Natural killer cell treated with Interleukin-12 subunit alpha and Interleukin-12 subunit beta and Interleukin-15 and Interleukin-18, amount 100 ng/mL, for 72 hours (primary cell): Measurements from ENCODE around the gene TRMU. TPM values are rescaled to one million over a fixed set of nuclear protein-coding genes. Genes with fewer than 3 reads are reported as not detected.
A peak's percentile ranks its signal among the peaks of the same experiment; 100 is the strongest.
"Not testable (repeated sequence)": the region's sequence is repeated elsewhere in the genome, so short reads cannot be mapped to it uniquely, and the experiment has no call there.

Source experiments
- ATAC-seq, 2 donors: fragments of 150-1000 bp; cut with Tn5 transposase in 1 of 2; sonication (Bioruptor Pico), chemical (Tn5 transposase) in 1 of 2; 2 replicates each; pipeline ENCODE4 v1.10.0; 2021
- DNase-seq: peaks from one replicate; pipeline ENCODE4 v3.0.0; 2022; ENCODE audit warnings: low spot score
- H3K27ac Mint-ChIP-seq, 2 donors: 1 replicate in 1 of 2; 2 replicates in 1 of 2; pipeline ENCODE4 v1.8.0; 2022; ENCODE audit warnings: mixed read lengths in 2 of 2, mild to moderate bottlenecking in 1 of 2, moderate library complexity in 1 of 2
- H3K27me3 Mint-ChIP-seq, 2 donors: 1 replicate in 1 of 2; 2 replicates in 1 of 2; pipeline ENCODE4 v1.8.0; 2022; ENCODE audit warnings: mixed read lengths in 2 of 2
- H3K36me3 Mint-ChIP-seq: one replicate; pipeline ENCODE4 v1.8.0; 2022; ENCODE audit warnings: mixed read lengths
- H3K4me1 Mint-ChIP-seq, 2 donors: 1 replicate in 1 of 2; 2 replicates in 1 of 2; pipeline ENCODE4 v1.8.0; 2022; ENCODE audit warnings: low read depth in 2 of 2, mixed read lengths in 2 of 2, mild to moderate bottlenecking in 1 of 2
- H3K4me3 Mint-ChIP-seq: one replicate; pipeline ENCODE4 v1.8.0; 2022; ENCODE audit warnings: mixed read lengths
- H3K9me3 Mint-ChIP-seq: 2 replicates; pipeline ENCODE4 v1.8.0; 2022; ENCODE audit warnings: mixed read lengths
- total RNA-seq, 2 donors: library from RNA; stranded (reverse); gene quantifications; one replicate each; pipeline ENCODE4 v1.2.3, GENCODE V29; 2022

TRMU gene
- total RNA-seq, 2 donors from 2014 or later: 72.7 to 135 TPM

GRCh38 chr22:46391486-46392136 is 56.1 kb downstream of the TRMU start:
- no peaks in the 10 kb centered on the region for H3K36me3 Mint-ChIP-seq
- H3K9me3 Mint-ChIP-seq: no peaks in the 10 kb centered on the region
- ATAC-seq (no peak), DNase-seq (no peak)
- peaks cover 0 to 12% of the 10 kb centered on the region in 2 donors for H3K27me3 Mint-ChIP-seq
- no peak overlapping the region for H3K27ac Mint-ChIP-seq
- no peak overlapping the region for H3K4me3 Mint-ChIP-seq
- H3K4me1 Mint-ChIP-seq: peaks cover 0 to 4% of the 10 kb centered on the region in 2 donors

DNA sequence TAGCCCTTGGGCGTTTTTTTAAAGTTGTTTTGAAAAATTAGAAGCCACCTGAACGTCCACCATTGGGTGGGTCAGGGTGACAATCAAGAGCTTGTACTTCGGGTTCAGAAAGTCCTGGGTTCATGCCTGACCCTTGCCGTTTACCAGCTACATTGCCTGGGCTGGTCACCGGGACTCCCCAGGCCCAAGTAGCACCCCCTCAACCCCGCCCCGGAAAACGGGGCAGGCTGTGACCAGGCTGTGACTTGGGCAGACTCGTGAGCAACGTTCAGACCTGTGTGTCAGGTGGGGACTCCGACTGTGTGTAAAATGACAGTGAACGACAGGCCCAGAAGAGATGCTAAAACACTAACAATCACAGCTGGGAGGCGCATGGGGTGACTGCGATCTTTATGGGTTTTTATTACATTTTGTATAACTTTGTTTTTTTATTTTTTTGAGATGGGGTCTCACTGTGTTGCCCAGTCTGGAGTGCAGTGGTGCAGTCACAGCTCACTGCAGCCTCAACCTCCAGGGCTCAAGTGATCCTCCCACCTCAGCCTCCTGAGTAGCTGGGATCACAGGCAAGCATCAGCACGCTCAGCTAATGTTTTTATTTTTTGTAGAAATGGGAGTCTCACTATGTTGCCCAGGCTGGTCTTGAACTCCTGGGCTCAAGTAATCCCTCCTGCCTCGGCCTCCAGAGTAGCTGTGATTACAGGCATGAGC is 56.8 kb downstream of the TRMU start:
- Mint-ChIP-seq H3K27me3 (peaks cover 0 to 14% of the 10 kb centered on the region in 2 donors), H3K4me3 (no peak overlapping the region), H3K4me1 (peaks cover 0 to 4% of the 10 kb centered on the region in 2 donors), H3K36me3 (no peaks in the 10 kb centered on the region), H3K9me3 (no peaks in the 10 kb centered on the region), H3K27ac (no peak overlapping the region)
- ATAC-seq (no peak), DNase-seq (no peak)

DNA sequence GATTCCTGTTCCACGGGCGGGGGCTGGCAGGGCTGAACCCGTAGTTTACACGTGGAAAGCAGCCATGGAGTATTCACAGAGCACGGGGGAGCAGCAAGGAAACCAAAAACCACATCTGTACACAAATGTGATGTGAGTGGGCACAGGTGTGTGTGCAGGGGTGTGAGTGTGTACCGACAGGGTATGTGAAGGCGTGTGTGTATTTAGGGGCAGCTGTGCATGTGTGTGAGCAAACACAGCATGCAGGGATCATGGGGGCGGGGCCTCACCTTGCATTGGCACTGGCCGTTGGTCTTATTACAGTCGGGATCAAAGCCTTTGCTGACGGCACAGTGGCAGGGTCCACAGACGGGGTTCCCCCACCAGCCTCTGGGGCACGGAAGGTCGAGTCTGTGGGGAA is 58.4 kb downstream of the TRMU start:
- H3K4me1 Mint-ChIP-seq: peaks cover 0 to 4% of the 10 kb centered on the region in 2 donors
- ATAC-seq (no peak), DNase-seq (no peak)
- no peaks in the 10 kb centered on the region for H3K36me3 Mint-ChIP-seq
- no peaks in the 10 kb centered on the region for H3K9me3 Mint-ChIP-seq
- no peak overlapping the region for H3K4me3 Mint-ChIP-seq
- H3K27ac Mint-ChIP-seq: peak overlapping the region in 1 of 2 donors; percentile 21
- peaks cover 0 to 14% of the 10 kb centered on the region in 2 donors for H3K27me3 Mint-ChIP-seq

DNA sequence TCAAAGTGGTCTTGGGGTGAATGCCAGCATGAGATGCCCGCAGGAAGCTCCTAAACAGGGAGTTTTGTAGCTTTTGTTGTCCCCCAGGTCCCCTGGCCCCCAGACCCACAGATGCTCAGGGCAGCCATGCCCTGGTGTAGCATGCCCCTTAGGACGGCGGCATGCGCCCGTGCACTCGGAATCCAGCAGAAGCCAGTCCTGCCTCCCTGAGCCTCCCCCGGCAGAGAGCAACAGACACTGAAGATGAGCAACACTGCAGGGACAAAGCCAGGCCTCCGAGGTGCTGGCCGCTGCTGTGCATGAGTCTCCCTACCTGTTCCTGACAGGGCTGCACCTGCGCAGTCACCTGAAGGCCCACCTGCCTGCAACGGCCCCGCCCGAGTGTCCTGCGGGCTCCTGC is 59.1 kb downstream of the TRMU start:
- Mint-ChIP-seq H3K27ac (no peak overlapping the region), H3K36me3 (no peaks in the 10 kb centered on the region), H3K27me3 (peaks cover 0 to 16% of the 10 kb centered on the region in 2 donors), H3K4me1 (peaks cover 0 to 4% of the 10 kb centered on the region in 2 donors), H3K4me3 (no peak overlapping the region), H3K9me3 (no peaks in the 10 kb centered on the region)
- DNase-seq (no peak), ATAC-seq (no peak)

GRCh38 chr22:46395145-46395544 is 59.6 kb downstream of the TRMU start:
- Mint-ChIP-seq H3K27me3 (peaks cover 0 to 16% of the 10 kb centered on the region in 2 donors), H3K27ac (no peak overlapping the region), H3K9me3 (no peaks in the 10 kb centered on the region), H3K4me1 (peaks cover 0 to 4% of the 10 kb centered on the region in 2 donors), H3K4me3 (no peak overlapping the region), H3K36me3 (no peaks in the 10 kb centered on the region)
- DNase-seq: no peak
- no peak for ATAC-seq

GRCh38 chr22:46397049-46397448 is 61.5 kb downstream of the TRMU start:
- peaks cover 0 to 12% of the 10 kb centered on the region in 2 donors for H3K27me3 Mint-ChIP-seq
- not testable (repeated sequence) for H3K4me1 Mint-ChIP-seq, H3K9me3 Mint-ChIP-seq, H3K27ac Mint-ChIP-seq, H3K36me3 Mint-ChIP-seq, DNase-seq, ATAC-seq, H3K4me3 Mint-ChIP-seq

DNA sequence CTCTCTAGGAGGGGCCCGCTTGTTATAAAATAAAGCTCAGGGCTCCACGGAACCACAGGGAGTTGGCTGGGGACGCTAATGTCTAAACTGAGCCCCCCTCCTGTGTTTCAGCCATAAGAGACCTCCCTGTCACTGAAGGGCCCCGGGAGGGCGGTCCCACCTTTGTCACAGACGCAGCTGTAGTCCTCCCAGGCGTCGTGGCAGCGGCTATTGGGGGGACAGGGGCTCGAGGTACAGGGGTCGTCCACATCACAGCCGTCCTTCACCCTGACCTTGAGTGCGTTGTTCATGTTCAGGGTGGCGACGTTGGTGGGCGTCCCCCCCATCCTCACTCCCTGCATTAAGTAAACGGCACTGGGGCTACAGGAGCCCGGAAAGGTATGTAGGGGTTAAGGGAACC is 62.0 kb downstream of the TRMU start:
- H3K27me3 Mint-ChIP-seq: peaks cover 0 to 12% of the 10 kb centered on the region in 2 donors
- no peaks in the 10 kb centered on the region for H3K36me3 Mint-ChIP-seq
- DNase-seq (no peak), ATAC-seq (no peak)
- no peak overlapping the region for H3K4me3 Mint-ChIP-seq
- H3K27ac Mint-ChIP-seq: no peak overlapping the region
- H3K4me1 Mint-ChIP-seq: peaks cover 2 to 8% of the 10 kb centered on the region in 2 donors
- H3K9me3 Mint-ChIP-seq: no peaks in the 10 kb centered on the region

DNA sequence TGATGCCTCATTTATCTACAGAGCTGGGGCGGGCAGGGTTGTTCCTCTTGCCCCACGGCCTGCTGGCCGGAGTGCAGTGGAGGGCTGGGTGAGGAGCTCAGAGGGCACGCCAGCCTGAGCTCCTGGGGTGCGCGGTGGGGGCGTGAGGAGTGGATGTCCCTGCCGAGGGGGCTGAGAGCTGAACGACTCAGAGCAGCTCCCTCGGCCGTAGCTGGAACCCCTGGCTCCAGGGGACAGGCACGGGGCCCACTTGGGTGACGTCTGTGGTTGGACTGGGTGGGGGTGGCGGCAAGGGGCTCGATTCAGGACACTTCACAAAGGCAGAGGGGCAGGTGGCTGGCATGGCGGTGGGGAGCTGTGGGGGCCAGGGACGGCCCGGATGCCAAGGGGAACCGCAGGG is 62.4 kb downstream of the TRMU start:
- H3K27me3 Mint-ChIP-seq: peaks cover 0 to 12% of the 10 kb centered on the region in 2 donors
- no peaks in the 10 kb centered on the region for H3K9me3 Mint-ChIP-seq
- no peak for ATAC-seq

GRCh38 chr22:46399251-46400024 is 63.9 kb downstream of the TRMU start:
- DNase-seq (no peak), ATAC-seq (no peak)
- Mint-ChIP-seq H3K27me3 (peaks cover 0 to 8% of the 10 kb centered on the region in 2 donors), H3K27ac (peak overlapping the region in 1 of 2 donors; percentile 8), H3K4me1 (peaks cover 9 to 17% of the 10 kb centered on the region in 2 donors), H3K9me3 (no peaks in the 10 kb centered on the region), H3K36me3 (no peaks in the 10 kb centered on the region), H3K4me3 (no peak overlapping the region)

More for the DNA sequence above, 62.4 kb downstream of the TRMU start:
- H3K36me3 Mint-ChIP-seq: no peaks in the 10 kb centered on the region
- no peak overlapping the region for H3K4me3 Mint-ChIP-seq
- no peak overlapping the region for H3K27ac Mint-ChIP-seq
- DNase-seq: no peak
- H3K4me1 Mint-ChIP-seq: peaks cover 6 to 12% of the 10 kb centered on the region in 2 donors

DNA sequence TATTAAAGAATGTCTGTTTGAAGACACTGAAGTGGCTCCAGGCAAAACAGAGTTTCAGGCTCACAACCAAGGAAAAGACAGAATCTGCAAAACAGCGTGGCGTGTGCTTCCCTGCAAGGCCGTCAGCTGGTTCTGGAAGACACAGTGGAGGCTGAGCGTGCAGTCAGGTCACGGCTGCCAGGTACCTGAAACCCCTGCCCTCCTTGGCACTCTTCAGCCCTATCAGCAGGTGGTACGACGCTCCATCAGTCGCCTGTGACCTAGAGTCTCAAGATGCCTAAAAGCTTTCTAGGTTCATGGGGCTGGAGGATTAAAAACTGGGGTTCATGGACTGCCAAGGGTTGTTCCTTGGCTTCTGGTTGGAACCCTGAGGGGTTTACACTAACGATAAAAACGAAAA is 65.9 kb downstream of the TRMU start:
- no peaks in the 10 kb centered on the region for H3K36me3 Mint-ChIP-seq
- H3K9me3 Mint-ChIP-seq: no peaks in the 10 kb centered on the region
- H3K27me3 Mint-ChIP-seq: peaks cover 0 to 8% of the 10 kb centered on the region in 2 donors
- no peak overlapping the region for H3K27ac Mint-ChIP-seq
- peaks cover 9 to 17% of the 10 kb centered on the region in 2 donors for H3K4me1 Mint-ChIP-seq
- no peak for ATAC-seq
- no peak for DNase-seq
- H3K4me3 Mint-ChIP-seq: no peak overlapping the region

- DNase-seq: no peak
- no peaks in the 10 kb centered on the region for H3K36me3 Mint-ChIP-seq
- H3K27me3 Mint-ChIP-seq: peaks cover 0 to 8% of the 10 kb centered on the region in 2 donors
- ATAC-seq: no peak
- no peaks in the 10 kb centered on the region for H3K9me3 Mint-ChIP-seq
- peaks cover 9 to 17% of the 10 kb centered on the region in 2 donors for H3K4me1 Mint-ChIP-seq
- H3K4me3 Mint-ChIP-seq: peak overlapping the region; percentile 1
- no peak overlapping the region for H3K27ac Mint-ChIP-seq
Observed at GRCh38 chr22:46402505-46402904, 67.0 kb downstream of the TRMU start.

- Mint-ChIP-seq H3K27me3 (peaks cover 0 to 12% of the 10 kb centered on the region in 2 donors), H3K4me1 (peaks cover 9 to 17% of the 10 kb centered on the region in 2 donors)
- not testable (repeated sequence) for H3K27ac Mint-ChIP-seq, H3K36me3 Mint-ChIP-seq, DNase-seq, H3K9me3 Mint-ChIP-seq, H3K4me3 Mint-ChIP-seq, ATAC-seq
Observed at GRCh38 chr22:46403880-46404279, 68.4 kb downstream of the TRMU start.

- H3K9me3 Mint-ChIP-seq: no peaks in the 10 kb centered on the region
- H3K27ac Mint-ChIP-seq: no peak overlapping the region
- DNase-seq: no peak
- no peak for ATAC-seq
- H3K4me1 Mint-ChIP-seq: peaks cover 9 to 19% of the 10 kb centered on the region in 2 donors
- H3K27me3 Mint-ChIP-seq: peaks cover 0 to 10% of the 10 kb centered on the region in 2 donors
- no peak overlapping the region for H3K4me3 Mint-ChIP-seq
- no peaks in the 10 kb centered on the region for H3K36me3 Mint-ChIP-seq
Observed at GRCh38 chr22:46405901-46406300, 70.4 kb downstream of the TRMU start.

- H3K27ac Mint-ChIP-seq: no peak overlapping the region
- no peak overlapping the region for H3K4me3 Mint-ChIP-seq
- H3K4me1 Mint-ChIP-seq: peaks cover 9 to 19% of the 10 kb centered on the region in 2 donors
- no peaks in the 10 kb centered on the region for H3K9me3 Mint-ChIP-seq
- no peaks in the 10 kb centered on the region for H3K36me3 Mint-ChIP-seq
- DNase-seq: no peak
- H3K27me3 Mint-ChIP-seq: peaks cover 0 to 10% of the 10 kb centered on the region in 2 donors
- peak in 1 of 2 donors; percentile 17 for ATAC-seq
Observed at GRCh38 chr22:46406349-46406748, 70.8 kb downstream of the TRMU start.
